SU-DHL-6 (cell line): Measurements from ENCODE around the gene HSPA9.

ENCODE experiments used
- CTCF ChIP-seq: fragments of 200-600 bp; sonication (generic); IDR thresholded peaks from one replicate; pipeline ENCODE4 v1.5.1; 2017; ENCODE audit warnings: antibody characterized with exemption, mild to moderate bottlenecking, low read length, moderate library complexity; ENCODE audit not compliant: insufficient read depth, poor library complexity, severe bottlenecking
- EZH2phosphoT487 ChIP-seq: fragments of 200-600 bp; sonication (generic), shearing (Covaris generic); conservative IDR thresholded peaks from 2 replicates; pipeline ENCODE4 v1.6.1; 2018; ENCODE audit warnings: mild to moderate bottlenecking, antibody characterized with exemption, low read length, moderate library complexity, mixed read lengths

- TF ChIP-seq CTCF, result no peak
- TF ChIP-seq EZH2phosphoT487, result no peak
Measured at GRCh38 chr5:138611678-138612218, 36.5 kb upstream of the HSPA9 start.
